KMS-11 (cell line): ENCODE measurements around the gene LPO.

Source experiments
- H2AFZ ChIP-seq: fragments of 200-600 bp; sonication (generic); 2 replicates; pipeline ENCODE4 v1.6.1; 2016; ENCODE audit warnings: antibody characterized with exemption, mixed run types, low read depth
- H3K27ac ChIP-seq: fragments of 200-600 bp; sonication (generic); 2 replicates; pipeline ENCODE4 v1.6.1; 2016; ENCODE audit warnings: mild to moderate bottlenecking, mixed run types
- H3K27me3 ChIP-seq: fragments of 200-600 bp; sonication (generic); 2 replicates; pipeline ENCODE4 v1.6.1; 2017; ENCODE audit warnings: mild to moderate bottlenecking, low read depth, mixed run types, moderate library complexity; ENCODE audit not compliant: insufficient read depth
- H3K36me3 ChIP-seq: fragments of 200-600 bp; sonication (generic); 2 replicates; pipeline ENCODE4 v1.6.1; 2017; ENCODE audit warnings: mild to moderate bottlenecking, mixed run types; ENCODE audit not compliant: insufficient read depth
- H3K4me1 ChIP-seq: fragments of 200-600 bp; sonication (generic); 2 replicates; pipeline ENCODE4 v1.6.1; 2016; ENCODE audit warnings: mild to moderate bottlenecking, low read depth, mixed run types; ENCODE audit not compliant: poor library complexity, severe bottlenecking
- H3K4me2 ChIP-seq: fragments of 200-600 bp; sonication (generic); 2 replicates; pipeline ENCODE4 v1.7.0; 2016; ENCODE audit warnings: mild to moderate bottlenecking, mixed run types
- H3K4me3 ChIP-seq: fragments of 200-600 bp; sonication (generic); IDR thresholded peaks from 2 replicates; pipeline ENCODE4 v1.6.1; 2017; ENCODE audit warnings: low read depth, low read length, mixed read lengths; ENCODE audit not compliant: insufficient read depth
- H3K79me2 ChIP-seq: fragments of 200-600 bp; sonication (generic); 2 replicates; pipeline ENCODE4 v1.6.1; 2016; ENCODE audit warnings: low read depth, mixed run types; ENCODE audit not compliant: insufficient read depth
- H3K9ac ChIP-seq: fragments of 200-600 bp; sonication (generic); 2 replicates; pipeline ENCODE4 v1.6.1; 2016; ENCODE audit warnings: mild to moderate bottlenecking, mixed run types
- H4K20me1 ChIP-seq: fragments of 200-600 bp; sonication (generic); 2 replicates; pipeline ENCODE4 v1.6.1; 2016; ENCODE audit warnings: mild to moderate bottlenecking, mixed run types; ENCODE audit not compliant: insufficient read depth
- TF ChIP-seq, protein P1 (sequence below): fragments of 200-600 bp; sonication (generic); conservative IDR thresholded peaks from 2 replicates; pipeline ENCODE4 v1.6.1; 2017; ENCODE audit warnings: low read depth, mild to moderate bottlenecking, antibody characterized with exemption, low read length, moderate library complexity, mixed read lengths

Gene LPO

GRCh38 chr17:58315281-58315711 lies 76.9 kb downstream of the LPO start:
- H2AFZ ChIP-seq = no peak overlapping the region
- no peaks in the 10 kb centered on the region for H4K20me1 ChIP-seq
- H3K9ac ChIP-seq = no peak overlapping the region
- no peak overlapping the region for H3K4me3 ChIP-seq
- H3K27me3 ChIP-seq = no peaks in the 10 kb centered on the region
- H3K27ac ChIP-seq = no peak overlapping the region
- no peaks in the 10 kb centered on the region for H3K79me2 ChIP-seq
- no peak overlapping the region for H3K4me2 ChIP-seq
- H3K4me1 ChIP-seq = peaks cover 21% of the 10 kb centered on the region
- TF ChIP-seq, protein P1, sequence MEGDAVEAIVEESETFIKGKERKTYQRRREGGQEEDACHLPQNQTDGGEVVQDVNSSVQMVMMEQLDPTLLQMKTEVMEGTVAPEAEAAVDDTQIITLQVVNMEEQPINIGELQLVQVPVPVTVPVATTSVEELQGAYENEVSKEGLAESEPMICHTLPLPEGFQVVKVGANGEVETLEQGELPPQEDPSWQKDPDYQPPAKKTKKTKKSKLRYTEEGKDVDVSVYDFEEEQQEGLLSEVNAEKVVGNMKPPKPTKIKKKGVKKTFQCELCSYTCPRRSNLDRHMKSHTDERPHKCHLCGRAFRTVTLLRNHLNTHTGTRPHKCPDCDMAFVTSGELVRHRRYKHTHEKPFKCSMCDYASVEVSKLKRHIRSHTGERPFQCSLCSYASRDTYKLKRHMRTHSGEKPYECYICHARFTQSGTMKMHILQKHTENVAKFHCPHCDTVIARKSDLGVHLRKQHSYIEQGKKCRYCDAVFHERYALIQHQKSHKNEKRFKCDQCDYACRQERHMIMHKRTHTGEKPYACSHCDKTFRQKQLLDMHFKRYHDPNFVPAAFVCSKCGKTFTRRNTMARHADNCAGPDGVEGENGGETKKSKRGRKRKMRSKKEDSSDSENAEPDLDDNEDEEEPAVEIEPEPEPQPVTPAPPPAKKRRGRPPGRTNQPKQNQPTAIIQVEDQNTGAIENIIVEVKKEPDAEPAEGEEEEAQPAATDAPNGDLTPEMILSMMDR = no peak
- no peaks in the 10 kb centered on the region for H3K36me3 ChIP-seq

- TF ChIP-seq, protein P1 = no peak
- H3K4me3 ChIP-seq = no peak overlapping the region
- H3K4me1 ChIP-seq = peaks cover 21% of the 10 kb centered on the region
- H3K79me2 ChIP-seq = no peaks in the 10 kb centered on the region
- H3K4me2 ChIP-seq = no peak overlapping the region
- H4K20me1 ChIP-seq = no peaks in the 10 kb centered on the region
- no peak overlapping the region for H3K9ac ChIP-seq
- H2AFZ ChIP-seq = no peak overlapping the region
- no peaks in the 10 kb centered on the region for H3K27me3 ChIP-seq
- no peak overlapping the region for H3K27ac ChIP-seq
- H3K36me3 ChIP-seq = no peaks in the 10 kb centered on the region
Observed at GRCh38 chr17:58315750-58316149, 77.4 kb downstream of the LPO start.

GRCh38 chr17:58316260-58316960 lies 78.0 kb downstream of the LPO start:
- peaks cover 21% of the 10 kb centered on the region for H3K4me1 ChIP-seq
- no peaks in the 10 kb centered on the region for H3K79me2 ChIP-seq
- TF ChIP-seq, protein P1 = no peak
- H4K20me1 ChIP-seq = no peaks in the 10 kb centered on the region
- no peak overlapping the region for H3K9ac ChIP-seq
- no peaks in the 10 kb centered on the region for H3K36me3 ChIP-seq
- H3K27me3 ChIP-seq = no peaks in the 10 kb centered on the region
- no peak overlapping the region for H3K4me3 ChIP-seq
- no peak overlapping the region for H3K4me2 ChIP-seq
- H3K27ac ChIP-seq = no peak overlapping the region
- H2AFZ ChIP-seq = no peak overlapping the region

GRCh38 chr17:58317421-58318064 lies 79.2 kb downstream of the LPO start:
- Histone ChIP-seq H3K9ac (no peak overlapping the region; the same call in 1 of the 2 replicates), H3K4me1 (peaks cover 21% of the 10 kb centered on the region), H2AFZ (0 out of 2 replicates have a peak overlapping the region, but pooled peaks have one; percentile 4), H3K4me3 (no peak overlapping the region), H4K20me1 (no peaks in the 10 kb centered on the region), H3K27me3 (no peaks in the 10 kb centered on the region), H3K79me2 (no peaks in the 10 kb centered on the region), H3K4me2 (peak overlapping the region; percentile 2; the same call in 1 of the 2 replicates), H3K36me3 (no peaks in the 10 kb centered on the region), H3K27ac (peak overlapping the region; percentile 33)
- TF ChIP-seq, protein P1 = peak; percentile 79
